SK-N-SH (cell line): Measurements from ENCODE around the gene THADA. TPM values are rescaled to one million over a fixed set of nuclear protein-coding genes. Genes with fewer than 3 reads are reported as not detected.

ENCODE experiments used
- CTCF ChIA-PET: fragments of 300-600, 350-600 bp; formaldehyde crosslinking; extraction: SDS; loops from one replicate; lab custom pipeline; 2021; lab: Yijun Ruan, JAX
- POLR2A ChIA-PET: fragments of 350-600 bp; sonication (Branson Sonifier 250); formaldehyde crosslinking; extraction: SDS; loops from one replicate; lab custom pipeline; 2020; ENCODE audit warnings: antibody characterized with exemption, inconsistent platforms; lab: Yijun Ruan, JAX
- DNase-seq: peaks from one replicate; pipeline ENCODE4 v3.0.0; 2012
- H2AFZ ChIP-seq: fragments of 200-600 bp; sonication (generic); 2 replicates; pipeline ENCODE4 v1.8.1; 2016; ENCODE audit warnings: antibody characterized with exemption, mild to moderate bottlenecking, low read depth
- H3F3A ChIP-seq: fragments of 200-600 bp; sonication (generic); replicated peaks from 2 replicates; pipeline ENCODE3; 2016; ENCODE audit warnings: antibody characterized with exemption, mild to moderate bottlenecking; ENCODE audit not compliant: insufficient read depth
- H3K27ac ChIP-seq, 2 experiments: fragments of 200-500 bp in 1 of 2; fragments of 200-600 bp in 1 of 2; sonication (Bioruptor generic) in 1 of 2; sonication (generic), shearing (Covaris generic) in 1 of 2; 2 replicates each; pipeline versions ENCODE4 v1.5.1 to v1.6.1; 2014 to 2016; ENCODE audit warnings: low read depth in 2 of 2, inconsistent platforms in 1 of 2, low read length in 1 of 2, mild to moderate bottlenecking in 1 of 2, mixed read lengths in 1 of 2
- H3K27me3 ChIP-seq: fragments of 200-600 bp; sonication (generic), shearing (Covaris generic); 2 replicates; pipeline ENCODE4 v1.6.1; 2016; ENCODE audit warnings: mixed run types; ENCODE audit not compliant: insufficient read depth
- H3K36me3 ChIP-seq, 2 experiments: fragments of 200-500 bp in 1 of 2; fragments of 200-600 bp in 1 of 2; sonication (Bioruptor generic) in 1 of 2; sonication (generic) in 1 of 2; replicated peaks in 1 of 2; 2 replicates each; pipeline versions ENCODE3 to v1.5.1; 2014 to 2016; ENCODE audit warnings: low read length in 1 of 2, mild to moderate bottlenecking in 1 of 2; ENCODE audit not compliant: insufficient read depth in 2 of 2, control insufficient read depth in 1 of 2
- H3K4me1 ChIP-seq, 2 experiments: fragments of 200-500 bp in 1 of 2; fragments of 200-600 bp in 1 of 2; sonication (Bioruptor generic) in 1 of 2; sonication (generic), shearing (Covaris generic) in 1 of 2; 2 replicates each; pipeline versions ENCODE4 v1.5.1 to v1.6.1; 2014 to 2016; ENCODE audit warnings: low read depth in 1 of 2, low read length in 1 of 2, mixed run types in 1 of 2; ENCODE audit not compliant: insufficient read depth in 2 of 2, control insufficient read depth in 1 of 2
- H3K4me2 ChIP-seq: fragments of 200-600 bp; sonication (generic), shearing (Covaris generic); 2 replicates; pipeline ENCODE4 v1.6.1; 2017; ENCODE audit warnings: mixed run types
- H3K4me3 ChIP-seq, 2 experiments: fragments of 200-500 bp in 1 of 2; fragments of 200-600 bp in 1 of 2; sonication (Bioruptor generic) in 1 of 2; sonication (generic), shearing (Covaris generic) in 1 of 2; 2 replicates each; pipeline versions ENCODE4 v1.5.1 to v1.8.1; 2014 to 2016; ENCODE audit warnings: low read depth in 2 of 2, inconsistent platforms in 1 of 2, low read length in 1 of 2, mild to moderate bottlenecking in 1 of 2, mixed read lengths in 1 of 2, moderate library complexity in 1 of 2
- H3K79me2 ChIP-seq: fragments of 200-600 bp; sonication (generic); 2 replicates; pipeline ENCODE4 v1.8.1; 2017; ENCODE audit warnings: mild to moderate bottlenecking; ENCODE audit not compliant: insufficient read depth
- H3K9ac ChIP-seq: fragments of 200-600 bp; sonication (generic); 2 replicates; pipeline ENCODE4 v1.6.1; 2017; ENCODE audit warnings: mixed run types
- H3K9me2 ChIP-seq: fragments of 200-600 bp; sonication (generic); 2 replicates; pipeline ENCODE4 v1.6.1; 2017; ENCODE audit warnings: mixed run types
- H3K9me3 ChIP-seq: fragments of 200-600 bp; sonication (generic); 2 replicates; pipeline ENCODE4 v1.6.1; 2017; ENCODE audit warnings: mixed run types, mild to moderate bottlenecking, moderate library complexity
- H4K20me1 ChIP-seq: fragments of 200-600 bp; sonication (generic); 2 replicates; pipeline ENCODE4 v1.6.1; 2017; ENCODE audit warnings: mild to moderate bottlenecking, mixed run types; ENCODE audit not compliant: insufficient read depth
- CTCF ChIP-seq: fragments of 200-600 bp; sonication (generic); IDR thresholded peaks from 2 replicates; pipeline ENCODE4 v1.6.1; 2017; ENCODE audit warnings: antibody characterized with exemption, mild to moderate bottlenecking, moderate library complexity
- ELF1 ChIP-seq: IDR thresholded peaks from 2 replicates; pipeline ENCODE4 v1.4.0; 2012
- EZH2phosphoT487 ChIP-seq: fragments of 200-600 bp; sonication (generic); IDR thresholded peaks from 2 replicates; pipeline ENCODE4 v1.6.1; 2017; ENCODE audit warnings: low read depth, mixed run types, mild to moderate bottlenecking, antibody characterized with exemption, moderate library complexity, borderline replicate concordance
- IRF3 ChIP-seq: fragments of 150-350 bp; IDR thresholded peaks from 2 replicates; pipeline ENCODE4 v1.6.1; 2016; ENCODE audit warnings: mild to moderate bottlenecking, low read depth, low read length
- MXI1 ChIP-seq: IDR thresholded peaks from 2 replicates; pipeline ENCODE4 v1.6.1; 2012; ENCODE audit warnings: mild to moderate bottlenecking, low read depth, low read length, improper control_type of control experiment
- NRF1 ChIP-seq: IDR thresholded peaks from 2 replicates; pipeline ENCODE4 v1.6.1; 2012; ENCODE audit warnings: low read depth, mild to moderate bottlenecking, low read length
- RAD21 ChIP-seq: IDR thresholded peaks from 2 replicates; pipeline ENCODE4 v1.6.1; 2012; ENCODE audit warnings: mild to moderate bottlenecking, low read length
- REST ChIP-seq: IDR thresholded peaks from 2 replicates; pipeline ENCODE4 v1.6.1; 2012; ENCODE audit warnings: mild to moderate bottlenecking, low read depth, low read length, moderate library complexity
- RFX5 ChIP-seq: IDR thresholded peaks from 2 replicates; pipeline ENCODE4 v1.6.1; 2012; ENCODE audit warnings: mild to moderate bottlenecking, improper control_type of control experiment, low read length
- SIN3A ChIP-seq: IDR thresholded peaks from 2 replicates; pipeline ENCODE4 v1.6.1; 2012; ENCODE audit warnings: low read depth, mild to moderate bottlenecking, low read length, moderate library complexity, borderline replicate concordance
- SMC3 ChIP-seq: IDR thresholded peaks from 2 replicates; pipeline ENCODE4 v1.6.1; 2012; ENCODE audit warnings: low read depth, low read length, improper control_type of control experiment
- TEAD4 ChIP-seq: IDR thresholded peaks from 2 replicates; pipeline ENCODE4 v1.4.0; 2012; ENCODE audit warnings: mild to moderate bottlenecking, borderline replicate concordance; ENCODE audit not compliant: insufficient read depth
- WGBS: methylation state at CpG from one replicate; pipeline ENCODE4 v1.1.6; 2017; ENCODE audit warnings: low lambda C conversion rate; 5-methylcytosine and 5-hydroxymethylcytosine counted together
- polyA plus RNA-seq, 3 experiments: library from polyadenylated mRNA; depleted of rRNA; stranded (reverse); fragments of >200 nt; gene quantifications; 2 replicates each; pipeline ENCODE4 v1.2.3, GENCODE V29; 2012

Gene THADA
- polyA plus RNA-seq, 1 of the 3 experiments (the other 2 are of a cell fraction): 25.6 TPM

GRCh38 chr2:43484323-43484930, 111.4 kb downstream of the THADA start:
- H3F3A ChIP-seq: peaks cover 11% of the 10 kb centered on the region
- H3K79me2 ChIP-seq: no peaks in the 10 kb centered on the region
- H3K9ac ChIP-seq: no peak overlapping the region
- no peak overlapping the region for H3K4me2 ChIP-seq
- H3K36me3 ChIP-seq: peaks cover 6 to 21% of the 10 kb centered on the region in 2 experiments
- H3K9me3 ChIP-seq: no peaks in the 10 kb centered on the region
- H3K27me3 ChIP-seq: no peaks in the 10 kb centered on the region
- POLR2A ChIA-PET: interaction anchor here (1.0 to 3.9 kb wide), 3 partner anchors 233 to 259 kb away, joined by 3 to 14 read pairs (median 4); partner anchors contain the start of gene ZFP36L2
- no peaks in the 10 kb centered on the region for H4K20me1 ChIP-seq
- H3K4me1 ChIP-seq: peaks cover 0 to 15% of the 10 kb centered on the region in 2 experiments; a peak in 2 of 4 replicates
- TF ChIP-seq EZH2phosphoT487 (no peak), ELF1 (no peak), NRF1 (no peak), CTCF (peak; percentile 86), RAD21 (peak; percentile 94), SMC3 (peak; percentile 83), MXI1 (no peak), RFX5 (no peak), TEAD4 (no peak)
- TF ChIP-seq, all 33 proteins: peak for 3
- H3K27ac ChIP-seq: peak overlapping the region; percentile 10 to 81; a peak in 3 of 4 replicates
- CTCF ChIA-PET: interaction anchor here (0.5 to 4.2 kb wide), 133 partner anchors 9 to 672 kb away, joined by 3 to 108 read pairs (median 5); partner anchors contain the start of gene ZFP36L2
- H3K9me2 ChIP-seq: no peaks in the 10 kb centered on the region
- H3K4me3 ChIP-seq: no peak overlapping the region
- DNase-seq: peak; percentile 48
- no peak overlapping the region for H2AFZ ChIP-seq

GRCh38 chr2:43482961-43483360, 112.9 kb downstream of the THADA start:
- Histone ChIP-seq H3F3A (no peaks in the 10 kb centered on the region), H3K9me2 (no peaks in the 10 kb centered on the region), H3K9me3 (no peaks in the 10 kb centered on the region), H4K20me1 (no peaks in the 10 kb centered on the region), H3K36me3 (peaks cover 6 to 21% of the 10 kb centered on the region in 2 experiments), H3K79me2 (no peaks in the 10 kb centered on the region), H2AFZ (no peak overlapping the region), H3K27ac (peak overlapping the region in 1 of 2 experiments; percentile 81; a peak in 2 of 4 replicates), H3K27me3 (no peaks in the 10 kb centered on the region), H3K4me3 (no peak overlapping the region), H3K4me1 (peaks cover 0 to 15% of the 10 kb centered on the region in 2 experiments; a peak in 2 of 4 replicates), H3K9ac (no peak overlapping the region), H3K4me2 (no peak overlapping the region)
- TF ChIP-seq TEAD4 (no peak), REST (no peak), IRF3 (no peak), SMC3 (no peak), SIN3A (no peak)
- 79% methylated on average over 4 of the region's 4 CpGs for WGBS
- ChIA-PET POLR2A (interaction anchor here (3.9 kb wide), 1 partner anchor 256 kb away, joined by 14 read pairs; the partner anchor contains the start of gene ZFP36L2), CTCF (interaction anchor here (1.0 to 4.2 kb wide), 17 partner anchors 17 to 625 kb away, joined by 3 to 108 read pairs (median 11); partner anchors contain the start of gene ZFP36L2)
- DNase-seq: no peak
